ENCODE measurements around the gene ENTR1. TPM values are rescaled to one million over a fixed set of nuclear protein-coding genes. Genes with fewer than 3 reads are reported as not detected.

The ENTR1 gene
- polyA plus RNA-seq, 6 donors from 2014 or later = 6.4 to 15.8 (median 14.4) TPM

DNA sequence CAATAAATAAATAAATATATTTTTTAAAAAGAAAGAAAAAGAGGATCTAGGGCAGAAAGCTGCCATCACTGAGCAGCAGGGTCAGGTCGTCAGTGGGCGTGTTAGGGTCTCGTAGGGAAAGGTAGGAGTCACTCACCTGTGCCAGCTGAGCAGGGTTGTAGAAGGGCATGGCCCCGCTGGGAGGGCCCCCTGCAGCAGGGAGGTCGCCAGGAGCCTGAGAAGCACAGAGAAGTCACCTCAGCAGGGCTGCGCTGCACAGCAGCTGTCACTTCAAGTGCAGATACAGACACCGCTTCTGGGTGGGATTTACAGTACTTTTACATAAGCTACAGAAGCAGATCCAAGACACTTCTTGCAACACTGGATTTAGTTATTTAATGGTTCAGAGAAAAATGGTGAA, 33.3 kb upstream of the ENTR1 start:
- Mint-ChIP-seq H3K9me3 (no peaks in the 10 kb centered on the region), H3K36me3 (peaks cover 8 to 16% of the 10 kb centered on the region in 2 donors)
- ATAC-seq (ENCODE audit: low read depth in 2 of 2) = no peak

DNA sequence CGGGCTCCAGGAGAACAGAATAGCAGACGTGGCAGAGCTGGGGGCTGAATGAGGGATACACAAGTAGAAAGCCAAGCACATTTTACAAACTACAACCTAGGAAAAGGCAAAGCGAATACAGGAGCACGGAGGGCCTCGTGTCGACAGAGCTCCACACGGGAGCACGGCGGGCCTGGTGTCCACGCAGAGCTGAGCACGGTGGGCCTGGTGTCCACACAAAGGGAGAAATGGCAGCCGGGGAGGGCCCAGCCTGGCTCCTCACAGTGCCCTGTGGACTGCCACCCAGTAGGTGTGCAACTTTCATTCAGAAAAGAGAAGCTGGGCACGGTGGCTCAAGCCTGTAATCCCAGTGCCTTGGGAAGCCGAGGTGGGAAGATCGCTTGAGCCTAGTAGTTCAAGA, 32.7 kb upstream of the ENTR1 start:
- peak overlapping the region in 2 of 8 donors; percentile 47 to 51 for H3K4me3 Mint-ChIP-seq
- peaks cover 8 to 16% of the 10 kb centered on the region in 2 donors for H3K36me3 Mint-ChIP-seq
- H3K27ac Mint-ChIP-seq = no peak overlapping the region

More for the DNA sequence above, 33.3 kb upstream of the ENTR1 start:
- no peak for DNase-seq
- H3K4me1 Mint-ChIP-seq = peaks cover 0 to 6% (median 3%) of the 10 kb centered on the region in 3 donors
- peak overlapping the region in 3 of 6 donors; percentile 2 to 74 (median 69) for H3K27ac Mint-ChIP-seq
- H3K4me3 Mint-ChIP-seq = peak overlapping the region in 1 of 8 donors; percentile 30
- no peaks in the 10 kb centered on the region for H3K27me3 Mint-ChIP-seq

DNA sequence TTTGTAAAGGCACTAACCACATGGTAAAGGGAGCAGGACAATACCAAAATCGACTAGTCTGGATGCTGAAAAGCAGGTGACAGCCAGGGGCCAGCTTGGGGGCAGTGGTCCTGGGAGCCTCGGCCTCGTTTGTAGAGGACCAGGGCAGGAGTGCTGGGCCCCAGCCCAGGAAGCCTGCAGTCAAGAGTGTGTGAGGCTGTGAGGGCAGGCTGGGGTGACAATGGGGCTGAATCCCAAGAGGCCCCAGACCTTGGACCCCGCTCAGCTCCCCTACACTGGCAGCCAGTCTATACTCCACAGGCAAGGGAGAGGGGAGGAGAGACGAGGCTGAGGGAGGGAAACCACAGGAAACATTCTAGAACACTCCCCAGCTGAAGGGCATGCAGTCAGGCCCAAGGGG, 31.9 kb upstream of the ENTR1 start:
- Mint-ChIP-seq H3K27ac (no peak overlapping the region), H3K27me3 (no peaks in the 10 kb centered on the region), H3K9me3 (no peaks in the 10 kb centered on the region), H3K4me1 (peaks cover 8 to 18% (median 12%) of the 10 kb centered on the region in 3 donors), H3K36me3 (peaks cover 8 to 16% of the 10 kb centered on the region in 2 donors), H3K4me3 (peak overlapping the region in 1 of 8 donors; percentile 51)
- ATAC-seq (ENCODE audit: low read depth in 2 of 2) (no peak), DNase-seq (no peak)

More for the DNA sequence above, 32.7 kb upstream of the ENTR1 start:
- H3K4me1 Mint-ChIP-seq = peaks cover 3 to 10% (median 4%) of the 10 kb centered on the region in 3 donors
- H3K27me3 Mint-ChIP-seq = no peaks in the 10 kb centered on the region
- DNase-seq (no peak), ATAC-seq (ENCODE audit: low read depth in 2 of 2) (no peak)
- H3K9me3 Mint-ChIP-seq = no peaks in the 10 kb centered on the region

DNA sequence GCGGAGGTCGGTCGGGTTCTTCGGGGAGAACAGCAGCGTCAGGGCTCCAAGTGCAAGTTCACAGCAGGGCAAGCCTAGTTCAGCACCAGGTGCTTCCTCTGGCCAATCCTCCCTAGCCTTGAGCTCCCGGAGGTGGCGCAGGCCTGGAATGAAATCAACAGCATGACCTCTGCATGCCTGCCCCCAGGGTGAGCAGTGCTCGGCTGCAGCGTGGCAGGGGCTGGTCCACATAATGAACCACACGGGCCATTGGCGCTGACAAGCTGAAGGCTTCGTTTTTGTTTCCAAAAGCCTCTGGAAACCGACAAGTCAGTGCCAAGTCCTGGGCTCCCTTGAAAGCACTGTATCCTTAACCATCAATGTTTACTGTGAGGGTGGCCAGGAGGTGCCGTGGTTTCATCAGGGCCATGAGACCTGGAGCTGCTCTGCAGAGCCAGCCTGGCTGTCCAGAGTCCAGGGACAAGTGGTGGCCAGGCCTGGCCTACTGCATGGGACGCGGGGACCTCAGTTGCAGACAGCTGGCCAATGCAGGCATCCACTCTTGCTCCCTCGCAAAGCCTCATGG, 31.3 kb upstream of the ENTR1 start:
- peak overlapping the region in 1 of 6 donors; percentile 88 for H3K27ac Mint-ChIP-seq
- no peaks in the 10 kb centered on the region for H3K9me3 Mint-ChIP-seq
- peak overlapping the region in 5 of 8 donors; percentile 16 to 65 (median 28) for H3K4me3 Mint-ChIP-seq
- DNase-seq (no peak), ATAC-seq (ENCODE audit: low read depth in 2 of 2) (no peak)
- no peaks in the 10 kb centered on the region for H3K27me3 Mint-ChIP-seq
- peaks cover 3 to 12% of the 10 kb centered on the region in 2 donors for H3K36me3 Mint-ChIP-seq
- H3K4me1 Mint-ChIP-seq = peaks cover 10 to 23% (median 17%) of the 10 kb centered on the region in 3 donors

DNA sequence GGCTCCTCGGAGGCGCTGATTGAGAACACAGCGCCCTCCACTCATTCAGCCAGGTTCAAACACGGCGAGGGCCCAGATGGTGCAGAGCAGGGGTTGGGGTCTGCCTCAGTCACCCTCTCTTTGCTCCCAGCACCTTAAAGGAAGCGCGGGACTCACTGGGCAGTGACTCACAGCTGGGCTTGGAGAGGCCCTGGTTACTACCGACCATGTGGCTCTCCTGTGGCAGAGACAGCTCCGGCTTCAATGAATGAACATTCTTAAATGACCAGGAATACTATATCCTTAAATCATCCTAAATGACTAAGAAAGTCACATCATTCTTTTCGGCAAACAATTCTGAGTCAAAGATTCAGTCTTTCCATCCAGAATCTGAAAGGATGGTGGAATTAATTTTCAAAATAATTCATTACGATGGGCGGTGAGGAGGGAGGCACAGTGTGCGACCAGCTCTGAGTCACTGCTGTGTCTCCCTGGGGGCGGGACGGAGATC, 30.8 kb upstream of the ENTR1 start:
- ATAC-seq (ENCODE audit: low read depth in 2 of 2) (no peak), DNase-seq (no peak)
- Mint-ChIP-seq H3K9me3 (no peaks in the 10 kb centered on the region), H3K27me3 (no peaks in the 10 kb centered on the region), H3K36me3 (peaks cover 0 to 6% of the 10 kb centered on the region in 2 donors), H3K4me3 (peak overlapping the region in 7 of 8 donors; percentile 9 to 85 (median 65)), H3K27ac (peak overlapping the region in 2 of 6 donors; percentile 33 to 88), H3K4me1 (peaks cover 10 to 27% (median 21%) of the 10 kb centered on the region in 3 donors)

DNA sequence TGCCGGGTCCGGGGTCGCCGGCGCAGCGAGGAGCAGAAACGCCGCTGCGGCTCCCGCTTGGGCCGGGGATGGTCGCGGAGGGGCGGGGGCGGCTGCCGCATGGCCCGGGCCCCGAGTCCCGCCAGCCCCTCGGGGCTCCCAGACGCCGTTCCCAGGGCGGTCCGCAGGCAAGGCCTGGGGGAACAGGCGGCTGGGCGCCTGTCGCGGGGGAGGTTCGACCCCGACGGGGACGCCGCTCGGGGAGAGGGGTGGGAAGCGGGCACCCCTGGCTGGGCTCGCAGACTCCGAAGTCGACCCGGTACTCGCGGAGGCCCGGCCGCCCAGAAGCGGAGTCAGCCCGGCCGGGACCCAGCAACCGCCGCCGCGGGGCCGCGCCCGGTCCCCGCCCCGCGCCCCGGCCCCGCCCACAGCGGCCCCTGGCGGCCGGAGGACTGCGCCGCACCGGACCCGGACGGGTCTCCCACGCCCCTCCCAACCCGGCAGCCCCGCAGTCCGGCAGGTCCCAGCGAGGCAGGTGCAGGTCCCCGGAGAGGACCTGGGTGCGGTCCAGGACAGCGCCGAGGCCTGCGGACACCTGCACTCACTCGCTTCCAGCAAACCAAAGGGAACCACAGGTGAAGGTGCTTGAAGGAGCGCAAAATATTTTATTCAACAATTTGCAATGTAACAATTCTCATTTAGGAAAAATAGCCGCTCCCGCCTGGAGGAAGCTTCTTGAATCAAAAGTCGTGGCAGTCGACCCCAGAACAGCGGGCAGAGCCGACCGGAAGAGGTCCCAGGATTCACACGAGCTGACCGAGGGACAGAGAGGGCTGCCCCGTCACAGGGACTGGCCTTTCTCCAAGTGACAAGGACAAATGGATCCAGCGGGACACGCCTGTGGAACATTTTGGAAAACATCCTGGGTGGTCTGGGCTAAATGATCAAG, 29.3 kb upstream of the ENTR1 start, which contains the start of gene INPP5E:
Gene INPP5E (minus strand): TSS at position 365 of the 928 bp plus-strand sequence. CDS start 426 bp downstream, outside the sequence.
- ATAC-seq (ENCODE audit: low read depth in 2 of 2) (peak; percentile 82 to 85), DNase-seq (peak; percentile 88)
- Mint-ChIP-seq H3K27me3 (no peaks in the 10 kb centered on the region), H3K4me3 (peak within 1 kb of the TSS; percentile 77 to 92 (median 84)), H3K27ac (peak within 1 kb of the TSS in 4 of 6 donors; percentile 44 to 81 (median 62)), H3K9me3 (no peaks in the 10 kb centered on the region), H3K4me1 (peaks cover 15 to 27% (median 25%) of the 10 kb centered on the region in 3 donors), H3K36me3 (peaks cover 0 to 5% of the 10 kb centered on the region in 2 donors)

DNA sequence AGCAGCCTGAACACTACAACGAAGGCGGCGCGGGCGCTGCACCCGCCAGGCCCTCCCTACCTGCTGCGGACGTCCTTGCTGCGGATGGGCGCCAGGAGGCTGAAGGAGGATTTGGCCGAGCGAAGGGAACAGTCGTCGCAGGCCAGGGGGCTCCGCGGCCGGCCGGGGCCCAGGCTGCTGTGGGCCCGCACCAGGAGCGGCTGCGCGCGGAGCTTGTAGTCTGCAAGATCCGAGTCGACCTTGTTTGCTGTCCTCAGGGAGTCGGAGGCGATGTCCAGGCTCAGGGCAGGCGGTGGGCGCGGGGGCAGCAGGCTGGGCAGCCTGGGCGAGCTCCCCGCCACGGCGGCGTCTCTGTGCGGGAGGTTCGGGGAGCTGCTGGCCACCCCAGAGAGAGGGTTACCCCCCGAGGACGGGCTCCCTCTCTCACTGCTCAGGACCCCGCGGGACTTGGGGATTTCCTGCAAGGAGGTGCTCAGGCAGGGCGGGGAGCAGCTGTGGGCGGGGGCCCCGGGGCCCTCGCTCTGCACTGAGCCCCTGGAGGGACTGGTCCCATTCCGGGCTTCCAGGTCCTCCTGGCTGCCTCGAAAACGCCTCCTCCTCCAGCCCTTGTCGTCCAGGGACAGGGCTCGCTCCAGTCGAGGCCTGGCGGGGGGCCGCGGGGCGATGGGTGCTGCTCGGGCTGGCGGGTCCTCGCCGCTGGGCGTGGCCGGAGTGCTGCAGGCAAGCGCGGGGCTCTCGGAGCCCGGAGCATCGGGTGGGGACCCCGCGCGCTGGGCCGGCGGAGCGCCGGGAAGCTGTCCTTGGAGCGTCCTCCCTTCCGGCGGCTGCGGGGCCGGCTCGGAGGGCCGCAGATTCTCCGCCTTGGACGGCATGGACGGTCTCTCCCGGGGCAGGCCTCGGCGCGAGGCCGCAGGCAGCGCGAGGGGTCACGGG, 28.4 kb upstream of the ENTR1 start:
- DNase-seq = peak; percentile 56
- peaks cover 0 to 3% of the 10 kb centered on the region in 2 donors for H3K36me3 Mint-ChIP-seq
- H3K4me3 Mint-ChIP-seq = peak overlapping the region; percentile 77 to 92 (median 84)

DNA sequence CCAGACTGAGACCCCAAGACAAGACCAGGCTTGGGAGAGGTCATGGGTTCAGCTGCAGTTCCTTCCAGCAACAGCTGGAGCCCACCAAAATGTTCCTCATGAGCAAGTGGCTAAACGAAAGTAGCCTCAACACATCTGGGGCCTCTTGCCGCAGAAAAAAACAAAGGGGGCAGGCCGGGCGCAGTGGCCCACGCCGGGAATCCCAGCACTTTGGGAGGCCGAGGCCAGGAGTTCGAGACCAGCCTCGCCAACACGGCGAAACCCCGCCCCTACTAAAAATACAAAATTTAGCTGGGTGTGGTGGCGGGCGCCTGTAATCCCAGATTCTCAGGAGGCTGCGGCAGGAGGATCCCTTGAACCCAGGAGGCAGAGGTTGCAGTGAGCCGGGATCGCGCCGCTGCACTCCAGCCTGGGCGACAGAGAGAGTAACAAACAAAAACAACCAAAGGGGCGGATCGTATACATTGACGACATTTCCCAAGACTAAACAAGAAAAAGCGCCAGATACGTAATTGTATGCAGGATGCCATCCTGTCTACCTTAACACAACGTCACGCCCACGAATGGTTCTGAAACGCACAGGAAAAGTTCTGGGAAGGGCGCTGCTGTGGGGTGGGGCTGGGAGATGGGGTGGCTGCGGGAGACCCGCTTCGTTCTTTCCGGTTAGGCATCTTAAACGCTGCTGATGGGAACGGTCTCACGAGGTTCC, 27.6 kb upstream of the ENTR1 start:
- Mint-ChIP-seq H3K36me3 (no peaks in the 10 kb centered on the region), H3K27me3 (no peaks in the 10 kb centered on the region), H3K4me1 (peaks cover 12 to 26% (median 25%) of the 10 kb centered on the region in 3 donors), H3K27ac (peak overlapping the region in 4 of 6 donors; percentile 65 to 88 (median 70)), H3K9me3 (no peaks in the 10 kb centered on the region), H3K4me3 (peak overlapping the region; percentile 77 to 92 (median 84))
- ATAC-seq (ENCODE audit: low read depth in 2 of 2) = no peak
- DNase-seq = no peak

More for the DNA sequence above, 28.4 kb upstream of the ENTR1 start:
- Mint-ChIP-seq H3K4me1 (peaks cover 15 to 27% (median 25%) of the 10 kb centered on the region in 3 donors), H3K27me3 (no peaks in the 10 kb centered on the region), H3K27ac (peak overlapping the region in 4 of 6 donors; percentile 54 to 71 (median 68)), H3K9me3 (no peaks in the 10 kb centered on the region)
- peak; percentile 78 to 79 for ATAC-seq (ENCODE audit: low read depth in 2 of 2)

DNA sequence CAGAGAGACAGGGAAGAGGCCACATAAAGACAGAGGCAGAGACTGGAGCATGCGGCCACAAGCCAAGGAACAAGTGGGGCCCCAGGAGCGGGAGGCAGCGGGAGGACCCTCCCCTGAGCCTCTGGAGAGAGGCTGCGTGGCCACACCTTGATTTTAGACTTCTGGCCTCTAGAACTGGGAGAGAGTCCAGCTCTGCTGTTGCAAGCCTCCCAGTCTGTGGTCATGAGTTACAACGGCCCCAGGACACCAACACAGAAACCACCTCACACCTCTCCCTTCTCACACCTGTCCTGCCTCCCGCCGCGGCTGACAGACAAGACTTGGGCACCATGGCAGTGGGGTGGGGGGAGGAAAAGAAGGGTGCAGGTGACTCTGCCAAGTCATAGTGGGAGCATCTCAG, 27.0 kb upstream of the ENTR1 start:
- H3K4me3 Mint-ChIP-seq = peak overlapping the region; percentile 77 to 92 (median 84)
- peaks cover 12 to 25% (median 22%) of the 10 kb centered on the region in 3 donors for H3K4me1 Mint-ChIP-seq
- ATAC-seq (ENCODE audit: low read depth in 2 of 2) (no peak), DNase-seq (no peak)
- H3K27me3 Mint-ChIP-seq = no peaks in the 10 kb centered on the region
- H3K36me3 Mint-ChIP-seq = no peaks in the 10 kb centered on the region
- peak overlapping the region in 3 of 6 donors; percentile 49 to 84 (median 70) for H3K27ac Mint-ChIP-seq
- no peaks in the 10 kb centered on the region for H3K9me3 Mint-ChIP-seq

DNA sequence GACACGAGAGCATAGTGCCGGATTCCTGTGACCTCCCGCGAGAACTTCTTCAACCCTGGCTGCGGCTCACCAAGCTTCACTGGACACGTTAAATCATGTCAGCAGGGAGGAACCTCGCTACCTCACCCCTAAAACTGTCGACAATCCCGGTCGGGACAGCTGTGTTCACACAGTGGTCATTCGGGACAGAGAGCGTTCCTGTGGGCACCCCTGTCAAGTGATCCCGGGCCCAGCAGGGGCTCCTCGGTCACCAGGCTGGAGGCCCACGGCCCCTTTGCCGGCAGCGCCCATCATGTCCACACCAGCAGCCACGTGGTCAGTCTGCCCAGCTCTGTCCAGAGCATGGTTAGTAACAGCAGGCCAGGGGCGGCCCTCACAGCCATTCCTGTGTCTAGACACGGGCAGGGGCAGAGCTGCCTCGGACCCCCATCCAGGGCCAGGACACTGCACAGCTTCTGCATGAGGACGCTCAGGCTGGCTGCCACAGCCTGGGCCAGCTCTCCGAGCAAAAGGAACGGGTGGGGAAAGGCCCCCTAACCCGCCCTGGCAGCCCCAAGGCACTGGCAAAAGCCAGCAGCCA, 25.7 kb upstream of the ENTR1 start:
- Mint-ChIP-seq H3K27me3 (no peaks in the 10 kb centered on the region), H3K4me1 (peaks cover 12 to 25% (median 22%) of the 10 kb centered on the region in 3 donors), H3K27ac (peak overlapping the region in 2 of 6 donors; percentile 52 to 76), H3K4me3 (peak overlapping the region in 5 of 8 donors; percentile 5 to 92 (median 64)), H3K36me3 (no peaks in the 10 kb centered on the region), H3K9me3 (no peaks in the 10 kb centered on the region)
- no peak for DNase-seq
- no peak for ATAC-seq (ENCODE audit: low read depth in 2 of 2)

DNA sequence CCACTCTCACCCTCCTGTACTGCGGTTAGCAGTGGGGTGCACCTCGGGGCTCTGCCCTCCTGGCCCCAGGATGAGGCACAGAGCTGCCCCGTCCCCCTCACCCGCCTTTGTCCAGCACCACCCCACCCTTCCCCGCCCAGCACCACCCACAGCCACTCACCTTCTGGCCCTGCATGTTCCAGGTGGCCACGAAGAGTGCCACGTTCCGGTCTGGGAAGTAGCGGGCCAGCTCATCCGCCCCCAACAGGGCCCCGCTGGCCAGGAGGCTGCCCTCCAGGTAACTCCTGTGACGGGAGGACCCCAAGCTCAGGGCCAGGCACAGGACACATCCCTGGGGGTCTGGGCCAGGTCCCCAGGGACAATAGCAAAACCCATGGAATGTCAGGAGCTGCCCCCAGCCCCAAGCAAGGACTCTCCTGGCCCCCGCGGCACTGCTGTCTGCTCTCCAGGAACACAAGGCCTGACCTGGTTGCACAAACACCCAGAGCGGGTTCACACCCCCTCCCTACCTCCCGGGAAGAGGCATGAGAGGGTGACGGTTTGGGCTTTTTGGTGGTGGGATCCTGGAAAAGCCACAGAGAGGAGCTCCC, 24.3 kb upstream of the ENTR1 start:
- H3K4me1 Mint-ChIP-seq = peaks cover 12 to 25% (median 22%) of the 10 kb centered on the region in 3 donors
- DNase-seq = no peak
- no peak for ATAC-seq (ENCODE audit: low read depth in 2 of 2)

More for the DNA sequence above, 24.3 kb upstream of the ENTR1 start:
- no peaks in the 10 kb centered on the region for H3K36me3 Mint-ChIP-seq
- H3K9me3 Mint-ChIP-seq = no peaks in the 10 kb centered on the region
- H3K4me3 Mint-ChIP-seq = no peak overlapping the region
- no peaks in the 10 kb centered on the region for H3K27me3 Mint-ChIP-seq
- no peak overlapping the region for H3K27ac Mint-ChIP-seq

Data from naive B cell (primary cell).